ENCODE results near the gene RETN. TPM values are rescaled to one million over a fixed set of nuclear protein-coding genes. Genes with fewer than 3 reads are reported as not detected.

RETN gene
- polyA plus RNA-seq, 1 donor, result 1.1 TPM

DNA sequence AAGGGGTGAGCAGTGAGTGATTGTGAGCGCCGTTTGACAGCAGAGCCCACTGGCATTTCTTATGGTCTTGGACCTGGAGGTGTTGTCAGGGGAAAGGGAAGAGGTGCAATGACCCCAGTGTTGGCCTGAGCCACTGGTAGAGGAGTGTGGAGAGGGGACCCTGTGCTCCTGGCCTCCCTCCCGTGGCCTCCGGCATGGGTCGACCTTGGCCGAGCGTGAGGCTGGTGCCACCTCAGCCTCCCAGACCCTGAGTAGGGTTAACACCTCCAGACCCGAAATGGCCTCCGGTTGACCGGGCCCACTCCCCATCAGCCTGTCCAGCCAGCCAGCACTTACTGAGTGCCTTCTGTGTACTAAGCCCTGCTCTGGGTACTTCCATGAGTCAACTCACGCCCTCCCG lies 18.3 kb downstream of the RETN start:
- no peak overlapping the region for H3K4me3 ChIP-seq (ENCODE audit: low read length)
- WGBS (ENCODE audit: insufficient coverage, low lambda C conversion rate), result no CpG with 5 or more reads among the region's 12 CpGs
- no peak for DNase-seq
- peaks cover 22% of the 10 kb centered on the region for H3K27me3 ChIP-seq (ENCODE audit: control insufficient read depth, insufficient read depth, low read length)
- no peak overlapping the region for H3K27ac ChIP-seq (ENCODE audit: low read length)
- H3K9me3 ChIP-seq (ENCODE audit: control insufficient read depth, low read depth, low read length), result peaks cover 8% of the 10 kb centered on the region
- H3K36me3 ChIP-seq (ENCODE audit: control insufficient read depth, insufficient read depth, low read length), result peaks cover 12% of the 10 kb centered on the region
- no peaks in the 10 kb centered on the region for H3K4me1 ChIP-seq (ENCODE audit: control insufficient read depth, insufficient read depth, low read length)

- Histone ChIP-seq H3K4me1 (ENCODE audit: control insufficient read depth, insufficient read depth, low read length) (no peaks in the 10 kb centered on the region), H3K9me3 (ENCODE audit: control insufficient read depth, low read depth, low read length) (peaks cover 4% of the 10 kb centered on the region), H3K27ac (ENCODE audit: low read length) (no peak overlapping the region), H3K27me3 (ENCODE audit: control insufficient read depth, insufficient read depth, low read length) (peaks cover 22% of the 10 kb centered on the region), H3K4me3 (ENCODE audit: low read length) (no peak overlapping the region), H3K36me3 (ENCODE audit: control insufficient read depth, insufficient read depth, low read length) (peaks cover 2% of the 10 kb centered on the region)
- DNase-seq, result no peak
- WGBS (ENCODE audit: insufficient coverage, low lambda C conversion rate), result 40% methylated on average over 1 of the region's 23 CpGs
Observed at GRCh38 chr19:7689165-7689564, 20.3 kb downstream of the RETN start.

- no CpG with 5 or more reads among the region's 8 CpGs for WGBS (ENCODE audit: insufficient coverage, low lambda C conversion rate)
- no peaks in the 10 kb centered on the region for H3K36me3 ChIP-seq (ENCODE audit: control insufficient read depth, insufficient read depth, low read length)
- H3K27ac ChIP-seq (ENCODE audit: low read length), result no peak overlapping the region
- peaks cover 4% of the 10 kb centered on the region for H3K9me3 ChIP-seq (ENCODE audit: control insufficient read depth, low read depth, low read length)
- no peak overlapping the region for H3K4me3 ChIP-seq (ENCODE audit: low read length)
- H3K27me3 ChIP-seq (ENCODE audit: control insufficient read depth, insufficient read depth, low read length), result peaks cover 22% of the 10 kb centered on the region
- no peak for DNase-seq
- no peaks in the 10 kb centered on the region for H3K4me1 ChIP-seq (ENCODE audit: control insufficient read depth, insufficient read depth, low read length)
Observed at GRCh38 chr19:7690779-7691258, 22.0 kb downstream of the RETN start.

DNA sequence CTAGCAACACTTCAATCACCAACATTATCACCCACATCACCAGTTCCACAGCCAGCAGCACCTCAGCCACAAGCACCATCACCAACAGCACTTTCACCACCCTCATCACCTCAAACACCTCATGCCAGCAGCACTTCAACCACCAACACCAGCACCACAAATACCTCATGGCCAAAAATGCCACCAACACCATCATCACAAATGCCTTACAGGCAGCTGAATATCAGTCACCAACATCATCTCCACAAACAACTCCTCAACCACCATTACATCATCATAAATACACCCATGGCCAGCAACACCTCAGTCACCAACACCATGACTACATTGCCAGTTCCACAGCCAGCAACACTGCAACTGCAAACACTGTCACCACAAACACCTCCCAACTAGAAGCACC lies 22.6 kb downstream of the RETN start:
- Histone ChIP-seq H3K27ac (ENCODE audit: low read length) (no peak overlapping the region), H3K9me3 (ENCODE audit: control insufficient read depth, low read depth, low read length) (peaks cover 4% of the 10 kb centered on the region), H3K4me1 (ENCODE audit: control insufficient read depth, insufficient read depth, low read length) (no peaks in the 10 kb centered on the region), H3K4me3 (ENCODE audit: low read length) (no peak overlapping the region), H3K36me3 (ENCODE audit: control insufficient read depth, insufficient read depth, low read length) (no peaks in the 10 kb centered on the region), H3K27me3 (ENCODE audit: control insufficient read depth, insufficient read depth, low read length) (peaks cover 22% of the 10 kb centered on the region)
- no peak for DNase-seq

DNA sequence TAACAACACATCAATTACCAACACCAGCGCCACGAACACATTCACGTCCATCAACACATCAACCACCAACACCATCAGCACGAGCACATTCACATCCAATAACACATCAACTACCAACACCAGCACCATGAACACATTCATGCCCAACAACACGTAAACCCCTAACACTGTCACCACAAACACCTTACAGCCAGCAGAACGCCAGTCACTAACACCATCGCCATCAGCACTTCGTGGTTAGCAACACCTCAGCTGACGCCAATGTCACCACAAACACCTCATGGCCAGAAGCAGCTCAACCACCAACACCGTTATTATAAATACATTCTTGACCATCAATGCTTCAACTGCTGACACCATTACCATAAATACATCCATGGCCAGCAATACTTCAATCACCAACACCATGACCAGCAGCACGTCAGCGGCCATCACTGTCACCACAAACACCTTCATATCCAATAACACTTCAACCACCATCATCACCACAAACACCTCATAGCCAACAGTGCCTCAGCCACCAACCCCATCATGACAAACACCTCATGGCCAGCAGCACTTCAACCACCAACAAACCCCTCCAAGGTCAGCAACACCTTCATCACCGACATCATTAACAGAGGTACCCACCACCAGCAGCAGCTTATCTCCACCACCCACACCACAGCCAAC lies 23.7 kb downstream of the RETN start:
- no peaks in the 10 kb centered on the region for H3K36me3 ChIP-seq (ENCODE audit: control insufficient read depth, insufficient read depth, low read length)
- 100% methylated on average over 2 of the region's 13 CpGs for WGBS (ENCODE audit: insufficient coverage, low lambda C conversion rate)
- no peak for DNase-seq

GRCh38 chr19:7694499-7694898 lies 25.6 kb downstream of the RETN start:
- no peaks in the 10 kb centered on the region for H3K4me1 ChIP-seq (ENCODE audit: control insufficient read depth, insufficient read depth, low read length)
- H3K36me3 ChIP-seq (ENCODE audit: control insufficient read depth, insufficient read depth, low read length), result no peaks in the 10 kb centered on the region
- WGBS (ENCODE audit: insufficient coverage, low lambda C conversion rate), result no CpG with 5 or more reads among the region's 4 CpGs
- H3K27me3 ChIP-seq (ENCODE audit: control insufficient read depth, insufficient read depth, low read length), result peaks cover 19% of the 10 kb centered on the region
- H3K4me3 ChIP-seq (ENCODE audit: low read length), result no peak overlapping the region
- no peak overlapping the region for H3K27ac ChIP-seq (ENCODE audit: low read length)
- no peak for DNase-seq
- peaks cover 4% of the 10 kb centered on the region for H3K9me3 ChIP-seq (ENCODE audit: control insufficient read depth, low read depth, low read length)

More for the DNA sequence above, 23.7 kb downstream of the RETN start:
- no peaks in the 10 kb centered on the region for H3K4me1 ChIP-seq (ENCODE audit: control insufficient read depth, insufficient read depth, low read length)
- H3K27ac ChIP-seq (ENCODE audit: low read length), result no peak overlapping the region
- peaks cover 24% of the 10 kb centered on the region for H3K27me3 ChIP-seq (ENCODE audit: control insufficient read depth, insufficient read depth, low read length)
- H3K9me3 ChIP-seq (ENCODE audit: control insufficient read depth, low read depth, low read length), result peaks cover 4% of the 10 kb centered on the region
- H3K4me3 ChIP-seq (ENCODE audit: low read length), result no peak overlapping the region

DNA sequence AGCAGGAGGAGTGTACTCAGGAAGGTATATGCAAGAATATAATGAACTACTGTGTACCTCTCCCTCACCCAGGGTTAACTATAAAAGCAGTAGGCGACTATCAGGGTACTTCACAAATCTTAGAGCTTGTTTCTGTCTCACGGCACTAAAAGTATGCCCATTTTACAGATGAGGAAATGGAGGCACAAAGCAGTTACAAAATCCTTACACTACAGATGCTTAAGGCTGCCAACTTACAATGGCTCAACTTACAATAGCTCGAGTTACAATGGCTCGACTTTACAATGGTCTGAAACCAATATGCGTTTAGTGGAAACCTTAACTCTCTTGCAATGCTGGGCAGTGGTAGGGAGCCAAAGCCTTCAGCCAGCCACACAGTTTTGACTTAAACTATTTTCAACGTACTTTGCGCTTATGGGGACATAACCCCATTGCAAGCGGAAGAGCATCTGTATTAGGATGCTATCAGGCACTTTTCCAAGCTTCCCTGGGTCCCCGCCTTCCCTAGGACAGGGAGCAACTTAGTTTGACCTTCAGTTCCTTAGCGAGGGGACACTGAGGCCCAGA lies 29.0 kb downstream of the RETN start:
- Histone ChIP-seq H3K4me3 (ENCODE audit: low read length) (no peak overlapping the region), H3K36me3 (ENCODE audit: control insufficient read depth, insufficient read depth, low read length) (no peaks in the 10 kb centered on the region), H3K27me3 (ENCODE audit: control insufficient read depth, insufficient read depth, low read length) (peaks cover 10% of the 10 kb centered on the region), H3K4me1 (ENCODE audit: control insufficient read depth, insufficient read depth, low read length) (no peaks in the 10 kb centered on the region), H3K9me3 (ENCODE audit: control insufficient read depth, low read depth, low read length) (no peaks in the 10 kb centered on the region), H3K27ac (ENCODE audit: low read length) (no peak overlapping the region)
- WGBS (ENCODE audit: insufficient coverage, low lambda C conversion rate), result no CpG with 5 or more reads among the region's 10 CpGs
- no peak for DNase-seq

DNA sequence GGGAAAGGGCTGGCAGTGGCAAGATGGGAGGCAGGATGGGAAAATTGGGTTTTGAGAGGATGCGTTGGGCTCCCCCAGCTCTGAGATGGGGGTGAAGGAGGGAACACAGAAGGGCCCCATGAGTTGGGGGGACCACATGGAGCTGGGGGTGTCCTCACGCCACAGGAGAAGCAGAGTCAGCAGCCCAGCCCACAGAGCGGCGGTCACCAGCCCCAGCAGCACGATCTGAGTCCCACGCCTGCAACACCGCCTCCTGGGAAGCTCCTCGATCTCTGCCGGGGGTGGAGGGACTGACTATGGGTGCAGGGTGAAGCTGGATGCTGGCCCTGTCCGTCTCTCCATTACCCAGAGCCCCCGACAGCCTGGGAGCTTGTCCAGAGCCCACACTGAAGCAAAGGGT lies 29.7 kb downstream of the RETN start:
- Histone ChIP-seq H3K4me3 (ENCODE audit: low read length) (no peak overlapping the region), H3K4me1 (ENCODE audit: control insufficient read depth, insufficient read depth, low read length) (no peaks in the 10 kb centered on the region), H3K36me3 (ENCODE audit: control insufficient read depth, insufficient read depth, low read length) (no peaks in the 10 kb centered on the region), H3K27me3 (ENCODE audit: control insufficient read depth, insufficient read depth, low read length) (peaks cover 10% of the 10 kb centered on the region), H3K27ac (ENCODE audit: low read length) (no peak overlapping the region), H3K9me3 (ENCODE audit: control insufficient read depth, low read depth, low read length) (no peaks in the 10 kb centered on the region)
- no peak for DNase-seq
- WGBS (ENCODE audit: insufficient coverage, low lambda C conversion rate), result no CpG with 5 or more reads among the region's 11 CpGs

GRCh38 chr19:7699003-7699402 lies 30.2 kb downstream of the RETN start:
- Histone ChIP-seq H3K9me3 (ENCODE audit: control insufficient read depth, low read depth, low read length) (no peaks in the 10 kb centered on the region), H3K27me3 (ENCODE audit: control insufficient read depth, insufficient read depth, low read length) (peaks cover 10% of the 10 kb centered on the region), H3K36me3 (ENCODE audit: control insufficient read depth, insufficient read depth, low read length) (no peaks in the 10 kb centered on the region), H3K4me3 (ENCODE audit: low read length) (no peak overlapping the region), H3K4me1 (ENCODE audit: control insufficient read depth, insufficient read depth, low read length) (no peaks in the 10 kb centered on the region), H3K27ac (ENCODE audit: low read length) (no peak overlapping the region)
- 83% methylated on average over 1 of the region's 2 CpGs for WGBS (ENCODE audit: insufficient coverage, low lambda C conversion rate)
- no peak for DNase-seq

DNA sequence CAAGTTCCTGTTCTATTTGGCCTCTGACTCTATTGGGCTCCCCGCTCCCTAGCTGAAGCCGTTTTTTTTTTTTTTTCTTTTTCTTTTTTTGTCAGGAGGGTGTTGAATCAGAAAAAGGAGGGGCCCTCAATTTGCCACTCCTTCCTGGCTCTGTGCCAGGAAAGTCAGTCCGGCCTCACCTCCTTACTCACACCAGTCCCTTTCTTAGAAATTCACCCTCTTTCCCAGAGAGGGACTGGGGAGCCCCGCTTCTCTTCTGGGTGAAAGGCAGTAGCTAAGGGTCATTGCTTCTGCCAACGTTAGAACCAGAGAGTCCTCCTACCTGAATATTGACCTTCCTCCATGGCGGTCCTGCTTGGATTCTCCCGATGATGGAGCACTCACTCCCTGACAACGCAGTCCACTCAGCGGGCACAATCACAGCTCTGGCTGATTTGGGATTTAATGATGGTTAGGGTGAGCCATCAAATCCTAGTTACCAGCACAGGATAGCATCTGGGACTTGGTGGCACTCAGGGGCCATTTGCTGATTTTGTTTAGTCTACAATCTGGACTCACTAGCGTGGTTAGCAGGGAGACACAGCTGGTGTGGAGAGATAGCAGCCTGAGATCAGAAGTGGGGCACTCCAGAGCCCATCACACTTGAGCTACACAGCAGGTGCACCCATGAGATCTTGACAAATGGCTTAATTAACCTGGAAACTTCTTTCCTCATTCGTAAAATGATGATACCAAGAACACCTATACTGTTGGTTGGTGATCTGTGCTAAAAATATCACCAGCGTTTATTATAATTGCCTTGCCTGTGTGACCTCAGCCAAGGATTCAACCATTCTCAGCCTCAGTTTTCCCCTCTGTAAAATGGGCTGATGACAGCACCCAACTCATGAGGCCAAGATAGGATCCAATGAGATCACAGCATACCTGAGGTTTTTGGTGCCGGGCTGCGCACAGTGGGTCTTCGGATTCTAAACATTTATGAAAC lies 30.9 kb downstream of the RETN start:
- no peak for DNase-seq
- Histone ChIP-seq H3K4me1 (ENCODE audit: control insufficient read depth, insufficient read depth, low read length) (no peaks in the 10 kb centered on the region), H3K27ac (ENCODE audit: low read length) (no peak overlapping the region), H3K27me3 (ENCODE audit: control insufficient read depth, insufficient read depth, low read length) (peaks cover 10% of the 10 kb centered on the region), H3K36me3 (ENCODE audit: control insufficient read depth, insufficient read depth, low read length) (no peaks in the 10 kb centered on the region), H3K9me3 (ENCODE audit: control insufficient read depth, low read depth, low read length) (no peaks in the 10 kb centered on the region), H3K4me3 (ENCODE audit: low read length) (no peak overlapping the region)
- WGBS (ENCODE audit: insufficient coverage, low lambda C conversion rate), result no CpG with 5 or more reads among the region's 15 CpGs

Measured in large intestine (tissue), 3 donors.